Measurements from ENCODE around the gene IQCK.
"Not testable (repeated sequence)": the region's sequence is repeated elsewhere in the genome, so short reads cannot be mapped to it uniquely, and the experiment has no call there.

IQCK gene

GRCh38 chr16:19785512-19786130 lies 67.5 kb downstream of the IQCK start:
- Histone ChIP-seq H3K4me1 (ENCODE audit: insufficient read depth, low read length) (peaks cover 5% of the 10 kb centered on the region; the same call in 1 of the 2 replicates), H3K36me3 (ENCODE audit: insufficient read depth, low read depth, low read length) (no peaks in the 10 kb centered on the region), H3K9ac (ENCODE audit: low read depth, low read length) (no peak overlapping the region), H3K27me3 (ENCODE audit: insufficient read depth, low read length) (no peaks in the 10 kb centered on the region), H3K27ac (ENCODE audit: low read length) (no peak overlapping the region), H3K4me3 (ENCODE audit: low read length) (no peak overlapping the region), H3K9me3 (ENCODE audit: insufficient read depth, low read depth, low read length) (no peaks in the 10 kb centered on the region)

DNA sequence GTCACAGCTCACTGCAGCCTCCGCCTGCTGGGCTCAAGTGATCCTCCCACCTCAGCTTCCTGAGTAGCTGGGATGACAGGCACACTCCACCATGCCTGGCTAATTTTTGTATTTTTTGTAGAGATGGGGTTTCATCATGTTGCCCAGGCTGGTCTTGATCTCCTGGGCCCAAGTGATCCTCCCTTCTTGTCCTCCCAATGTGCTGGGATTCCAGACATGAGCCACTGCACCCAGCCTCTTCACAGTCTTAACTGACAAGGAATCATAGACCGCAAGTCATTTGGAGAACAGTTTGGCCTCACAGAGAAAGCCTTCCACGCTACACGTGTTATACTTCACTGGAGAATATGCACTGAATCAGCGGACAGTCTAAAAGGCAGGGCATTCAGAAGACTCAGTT lies 83.3 kb downstream of the IQCK start:
- not testable (repeated sequence) for H3K4me1 ChIP-seq (ENCODE audit: insufficient read depth, low read length); H3K27ac ChIP-seq (ENCODE audit: low read length); H3K9ac ChIP-seq (ENCODE audit: low read depth, low read length); H3K36me3 ChIP-seq (ENCODE audit: insufficient read depth, low read depth, low read length); H3K27me3 ChIP-seq (ENCODE audit: insufficient read depth, low read length); H3K4me3 ChIP-seq (ENCODE audit: low read length)
- peaks cover 11% of the 10 kb centered on the region for H3K9me3 ChIP-seq (ENCODE audit: insufficient read depth, low read depth, low read length)

DNA sequence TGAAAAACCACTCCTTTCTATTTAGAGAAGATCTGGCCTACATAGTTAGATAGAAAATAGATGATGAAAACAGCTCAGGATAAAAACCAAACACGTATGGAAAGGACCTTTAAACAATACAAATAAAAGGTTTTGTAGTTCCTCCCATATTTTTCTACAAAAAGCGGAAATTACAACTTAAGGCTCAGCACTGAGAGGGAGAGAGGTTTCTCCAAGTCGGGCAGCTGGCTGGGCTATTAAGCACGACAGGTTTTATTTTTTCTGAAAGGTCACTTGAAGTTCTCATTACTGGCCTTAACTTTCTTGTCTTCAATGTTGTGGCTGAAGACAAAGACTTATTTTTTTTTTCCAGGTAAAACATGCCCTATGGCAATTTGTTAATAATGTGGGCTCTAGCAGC lies 83.8 kb downstream of the IQCK start:
- H3K9ac ChIP-seq (ENCODE audit: low read depth, low read length); H3K36me3 ChIP-seq (ENCODE audit: insufficient read depth, low read depth, low read length); H3K27me3 ChIP-seq (ENCODE audit: insufficient read depth, low read length); H3K27ac ChIP-seq (ENCODE audit: low read length); H3K4me3 ChIP-seq (ENCODE audit: low read length); H3K4me1 ChIP-seq (ENCODE audit: insufficient read depth, low read length): not testable (repeated sequence)
- peaks cover 12% of the 10 kb centered on the region for H3K9me3 ChIP-seq (ENCODE audit: insufficient read depth, low read depth, low read length)

DNA sequence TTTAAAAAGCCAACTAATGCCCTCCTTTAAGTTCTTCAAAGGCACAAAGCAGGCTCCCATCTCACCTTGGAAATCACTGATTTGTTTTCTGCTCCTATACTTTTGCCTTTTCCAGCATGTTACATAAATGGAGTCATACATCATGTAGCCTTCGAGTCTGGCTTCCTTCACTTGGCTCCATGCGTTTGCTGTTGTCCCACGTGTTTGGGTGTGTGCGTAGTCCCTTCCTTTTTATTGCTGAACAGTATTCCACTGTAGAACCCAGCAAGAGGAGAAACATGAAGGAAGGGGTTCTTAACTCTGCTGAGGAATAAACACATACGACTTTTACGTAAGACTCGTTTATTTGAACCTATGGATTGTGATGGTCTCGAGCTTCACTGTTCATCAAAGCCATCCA lies 84.5 kb downstream of the IQCK start:
- H3K27ac ChIP-seq (ENCODE audit: low read length): no peak overlapping the region
- H3K36me3 ChIP-seq (ENCODE audit: insufficient read depth, low read depth, low read length): 0 out of 2 replicates have a peak, but pooled peaks cover 3% of the 10 kb centered on the region
- no peak overlapping the region for H3K9ac ChIP-seq (ENCODE audit: low read depth, low read length)
- H3K4me3 ChIP-seq (ENCODE audit: low read length): no peak overlapping the region
- no peaks in the 10 kb centered on the region for H3K27me3 ChIP-seq (ENCODE audit: insufficient read depth, low read length)
- H3K9me3 ChIP-seq (ENCODE audit: insufficient read depth, low read depth, low read length): peaks cover 19% of the 10 kb centered on the region
- peaks cover 5% of the 10 kb centered on the region; the same call in 1 of the 2 replicates for H3K4me1 ChIP-seq (ENCODE audit: insufficient read depth, low read length)

DNA sequence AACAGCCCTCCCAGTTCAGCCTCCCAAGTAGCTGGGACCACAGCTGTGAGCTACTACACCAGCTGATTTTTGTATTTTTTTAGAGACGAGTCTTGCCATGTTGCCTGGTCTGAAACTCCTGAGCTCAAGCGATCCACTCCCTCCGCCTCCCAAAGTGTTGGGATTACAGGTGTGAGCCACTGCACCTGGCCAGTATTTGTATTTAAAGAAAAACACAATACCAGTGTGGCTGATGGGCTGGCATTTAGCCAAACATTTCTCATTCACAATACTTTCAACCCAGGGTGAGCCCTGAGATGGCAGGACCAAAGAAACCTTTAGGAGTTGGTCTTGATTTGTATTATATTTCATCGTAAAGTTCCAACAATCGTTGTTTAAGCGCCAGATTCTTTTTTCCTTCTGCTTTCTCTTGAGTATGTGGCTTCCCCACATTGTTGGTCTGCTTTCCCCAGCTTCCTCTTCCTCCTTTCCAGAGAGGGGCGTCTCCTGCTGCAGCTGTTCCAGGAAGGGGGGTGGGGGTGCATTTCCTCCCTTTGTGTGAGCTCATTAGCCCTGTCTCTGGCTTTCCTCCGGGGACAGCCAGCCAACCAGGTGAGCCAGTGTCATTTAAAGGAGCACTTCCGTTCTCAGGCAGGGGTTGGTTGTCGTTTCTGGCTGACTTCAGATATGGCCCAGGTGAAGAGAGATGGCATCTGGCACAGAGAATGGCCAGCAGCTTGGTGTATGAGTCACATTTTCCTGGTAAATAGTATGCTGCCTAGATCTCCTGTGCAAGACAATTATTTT lies 86.7 kb downstream of the IQCK start:
- H3K27ac ChIP-seq (ENCODE audit: low read length): peak overlapping the region; percentile 25
- H3K4me3 ChIP-seq (ENCODE audit: low read length): no peak overlapping the region
- H3K36me3 ChIP-seq (ENCODE audit: insufficient read depth, low read depth, low read length): 0 out of 2 replicates have a peak, but pooled peaks cover 3% of the 10 kb centered on the region
- peak overlapping the region; percentile 49; the same call in 1 of the 2 replicates for H3K9ac ChIP-seq (ENCODE audit: low read depth, low read length)
- H3K4me1 ChIP-seq (ENCODE audit: insufficient read depth, low read length): peaks cover 5% of the 10 kb centered on the region; the same call in 1 of the 2 replicates
- no peaks in the 10 kb centered on the region for H3K27me3 ChIP-seq (ENCODE audit: insufficient read depth, low read length)
- H3K9me3 ChIP-seq (ENCODE audit: insufficient read depth, low read depth, low read length): peaks cover 19% of the 10 kb centered on the region

GRCh38 chr16:19805459-19806162 lies 87.5 kb downstream of the IQCK start:
- Histone ChIP-seq H3K4me3 (ENCODE audit: low read length) (no peak overlapping the region), H3K4me1 (ENCODE audit: insufficient read depth, low read length) (peaks cover 5% of the 10 kb centered on the region; the same call in 1 of the 2 replicates), H3K27me3 (ENCODE audit: insufficient read depth, low read length) (no peaks in the 10 kb centered on the region), H3K27ac (ENCODE audit: low read length) (no peak overlapping the region), H3K9me3 (ENCODE audit: insufficient read depth, low read depth, low read length) (peaks cover 19% of the 10 kb centered on the region), H3K9ac (ENCODE audit: low read depth, low read length) (no peak overlapping the region), H3K36me3 (ENCODE audit: insufficient read depth, low read depth, low read length) (0 out of 2 replicates have a peak, but pooled peaks cover 3% of the 10 kb centered on the region)

DNA sequence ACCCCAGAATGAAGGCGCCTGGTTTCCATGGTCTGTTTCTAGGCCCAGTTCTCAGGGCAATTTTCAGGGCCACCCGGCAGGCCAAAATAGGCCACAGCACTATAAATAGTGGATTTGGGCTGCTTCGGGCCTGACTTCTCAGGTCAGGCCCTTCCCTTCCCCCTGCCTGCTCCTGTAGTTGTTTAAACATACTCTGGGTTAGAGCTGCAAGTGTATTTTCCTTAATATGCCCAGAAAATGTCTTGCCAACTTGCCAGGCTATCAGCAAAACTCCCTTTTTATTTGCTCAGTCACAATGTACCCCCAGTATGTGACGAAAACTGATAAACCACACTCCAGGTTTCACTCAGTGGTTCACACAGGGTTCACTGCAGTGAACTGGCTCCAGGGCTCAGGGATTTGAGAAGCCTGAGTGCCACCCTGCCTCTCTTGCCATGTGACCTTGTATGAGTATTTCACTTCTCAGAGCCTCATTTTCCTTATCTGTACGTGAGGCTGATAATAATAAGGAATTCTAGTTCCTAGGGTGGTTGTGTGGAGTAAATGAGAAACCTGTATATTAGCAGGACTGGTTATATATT lies 90.1 kb downstream of the IQCK start:
- H3K4me1 ChIP-seq (ENCODE audit: insufficient read depth, low read length): peaks cover 5% of the 10 kb centered on the region; the same call in 1 of the 2 replicates
- H3K4me3 ChIP-seq (ENCODE audit: low read length): no peak overlapping the region
- H3K27me3 ChIP-seq (ENCODE audit: insufficient read depth, low read length): no peaks in the 10 kb centered on the region
- 0 out of 2 replicates have a peak, but pooled peaks cover 3% of the 10 kb centered on the region for H3K36me3 ChIP-seq (ENCODE audit: insufficient read depth, low read depth, low read length)
- H3K9ac ChIP-seq (ENCODE audit: low read depth, low read length): peak overlapping the region; percentile 23; the same call in 1 of the 2 replicates
- no peak overlapping the region for H3K27ac ChIP-seq (ENCODE audit: low read length)
- H3K9me3 ChIP-seq (ENCODE audit: insufficient read depth, low read depth, low read length): peaks cover 24% of the 10 kb centered on the region

DNA sequence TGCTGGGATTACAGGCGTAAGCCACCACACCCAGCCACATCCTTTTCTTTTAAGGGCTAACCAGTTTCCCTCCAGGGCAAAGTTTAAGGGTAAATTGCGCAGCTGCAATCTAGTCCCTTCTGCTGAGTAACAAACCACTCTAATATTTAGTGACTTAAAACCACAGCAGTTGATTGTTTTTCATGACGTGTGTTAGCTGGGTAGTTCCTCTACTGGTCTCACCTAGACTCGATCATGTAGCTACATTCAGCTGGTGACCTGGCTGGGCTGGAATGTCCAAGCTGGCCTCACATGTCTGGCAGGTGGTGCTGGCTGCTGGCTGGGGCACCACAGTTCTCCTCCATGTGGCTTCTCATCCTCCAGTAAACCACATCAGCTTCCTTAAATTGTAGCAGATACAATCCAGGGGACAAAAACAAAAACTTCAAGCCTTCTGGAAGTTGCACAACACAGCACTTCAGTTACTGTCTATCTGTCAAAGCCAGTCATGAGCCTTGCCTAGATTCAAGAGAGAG lies 91.1 kb downstream of the IQCK start:
- peaks cover 27% of the 10 kb centered on the region for H3K9me3 ChIP-seq (ENCODE audit: insufficient read depth, low read depth, low read length)
- H3K36me3 ChIP-seq (ENCODE audit: insufficient read depth, low read depth, low read length): 0 out of 2 replicates have a peak, but pooled peaks cover 3% of the 10 kb centered on the region
- H3K9ac ChIP-seq (ENCODE audit: low read depth, low read length): no peak overlapping the region
- no peaks in the 10 kb centered on the region for H3K27me3 ChIP-seq (ENCODE audit: insufficient read depth, low read length)
- no peak overlapping the region for H3K4me3 ChIP-seq (ENCODE audit: low read length)
- no peak overlapping the region for H3K27ac ChIP-seq (ENCODE audit: low read length)
- peaks cover 5% of the 10 kb centered on the region; the same call in 1 of the 2 replicates for H3K4me1 ChIP-seq (ENCODE audit: insufficient read depth, low read length)

GRCh38 chr16:19809693-19810092 lies 91.6 kb downstream of the IQCK start:
- peaks cover 1% of the 10 kb centered on the region; the same call in 1 of the 2 replicates for H3K4me1 ChIP-seq (ENCODE audit: insufficient read depth, low read length)

GRCh38 chr16:19810817-19811731 lies 93.0 kb downstream of the IQCK start:
- Histone ChIP-seq H3K27me3 (ENCODE audit: insufficient read depth, low read length) (no peaks in the 10 kb centered on the region), H3K27ac (ENCODE audit: low read length) (no peak overlapping the region), H3K9ac (ENCODE audit: low read depth, low read length) (no peak overlapping the region)

More at GRCh38 chr16:19809693-19810092, 91.6 kb downstream of the IQCK start:
- Histone ChIP-seq H3K27me3 (ENCODE audit: insufficient read depth, low read length) (no peaks in the 10 kb centered on the region), H3K36me3 (ENCODE audit: insufficient read depth, low read depth, low read length) (0 out of 2 replicates have a peak, but pooled peaks cover 3% of the 10 kb centered on the region), H3K27ac (ENCODE audit: low read length) (no peak overlapping the region), H3K9me3 (ENCODE audit: insufficient read depth, low read depth, low read length) (peaks cover 27% of the 10 kb centered on the region), H3K4me3 (ENCODE audit: low read length) (no peak overlapping the region), H3K9ac (ENCODE audit: low read depth, low read length) (no peak overlapping the region)

More at GRCh38 chr16:19810817-19811731, 93.0 kb downstream of the IQCK start:
- Histone ChIP-seq H3K4me3 (ENCODE audit: low read length) (no peak overlapping the region), H3K9me3 (ENCODE audit: insufficient read depth, low read depth, low read length) (peaks cover 16% of the 10 kb centered on the region), H3K4me1 (ENCODE audit: insufficient read depth, low read length) (no peaks in the 10 kb centered on the region; the same call in 1 of the 2 replicates), H3K36me3 (ENCODE audit: insufficient read depth, low read depth, low read length) (0 out of 2 replicates have a peak, but pooled peaks cover 3% of the 10 kb centered on the region)
